ENCODE data around the gene ZNF341. TPM values are rescaled to one million over a fixed set of nuclear protein-coding genes. Genes with fewer than 3 reads are reported as not detected.

ZNF341 gene
- total RNA-seq, 3 donors from 2014 or later = 4.8 to 6.0 (median 5.2) TPM

GRCh38 chr20:33832103-33832804, 100.5 kb downstream of the ZNF341 start:
- DNase-seq (no peak), ATAC-seq (no peak)
- H3K36me3 Mint-ChIP-seq (ENCODE audit: insufficient read depth) = peaks cover 45% of the 10 kb centered on the region
- H3K4me3 Mint-ChIP-seq = no peak overlapping the region
- peaks cover 66% of the 10 kb centered on the region for H3K4me1 Mint-ChIP-seq (ENCODE audit: low read depth)
- no peaks in the 10 kb centered on the region for H3K9me3 Mint-ChIP-seq
- no peaks in the 10 kb centered on the region for H3K27me3 Mint-ChIP-seq (ENCODE audit: low read depth)

GRCh38 chr20:33833333-33833732, 101.5 kb downstream of the ZNF341 start:
- Mint-ChIP-seq H3K9me3 (no peaks in the 10 kb centered on the region), H3K27me3 (ENCODE audit: low read depth) (no peaks in the 10 kb centered on the region), H3K4me3 (no peak overlapping the region), H3K36me3 (ENCODE audit: insufficient read depth) (peaks cover 42% of the 10 kb centered on the region), H3K4me1 (ENCODE audit: low read depth) (peaks cover 65% of the 10 kb centered on the region)
- ATAC-seq = no peak
- no peak for DNase-seq

- peaks cover 62% of the 10 kb centered on the region for H3K4me1 Mint-ChIP-seq (ENCODE audit: low read depth)
- DNase-seq (no peak), ATAC-seq (no peak)
- H3K27me3 Mint-ChIP-seq (ENCODE audit: low read depth) = no peaks in the 10 kb centered on the region
- no peak overlapping the region for H3K4me3 Mint-ChIP-seq
- peaks cover 40% of the 10 kb centered on the region for H3K36me3 Mint-ChIP-seq (ENCODE audit: insufficient read depth)
- H3K9me3 Mint-ChIP-seq = no peaks in the 10 kb centered on the region
These were observed 103.9 kb downstream of the ZNF341 start for GRCh38 chr20:33835615-33836172.

GRCh38 chr20:33836277-33836676, 104.5 kb downstream of the ZNF341 start:
- H3K4me1 Mint-ChIP-seq (ENCODE audit: low read depth) = peaks cover 68% of the 10 kb centered on the region
- no peaks in the 10 kb centered on the region for H3K27me3 Mint-ChIP-seq (ENCODE audit: low read depth)
- H3K36me3 Mint-ChIP-seq (ENCODE audit: insufficient read depth) = peaks cover 40% of the 10 kb centered on the region
- no peaks in the 10 kb centered on the region for H3K9me3 Mint-ChIP-seq
- DNase-seq (no peak), ATAC-seq (no peak)
- no peak overlapping the region for H3K4me3 Mint-ChIP-seq

GRCh38 chr20:33837096-33837830, 105.5 kb downstream of the ZNF341 start:
- ATAC-seq (no peak), DNase-seq (no peak)
- no peaks in the 10 kb centered on the region for H3K27me3 Mint-ChIP-seq (ENCODE audit: low read depth)
- peaks cover 33% of the 10 kb centered on the region for H3K36me3 Mint-ChIP-seq (ENCODE audit: insufficient read depth)
- H3K9me3 Mint-ChIP-seq = no peaks in the 10 kb centered on the region
- H3K4me1 Mint-ChIP-seq (ENCODE audit: low read depth) = peaks cover 72% of the 10 kb centered on the region
- H3K4me3 Mint-ChIP-seq = no peak overlapping the region

- Mint-ChIP-seq H3K27me3 (ENCODE audit: low read depth) (no peaks in the 10 kb centered on the region), H3K4me3 (no peak overlapping the region), H3K4me1 (ENCODE audit: low read depth) (peaks cover 80% of the 10 kb centered on the region), H3K36me3 (ENCODE audit: insufficient read depth) (peaks cover 26% of the 10 kb centered on the region), H3K9me3 (no peaks in the 10 kb centered on the region)
- ATAC-seq (no peak), DNase-seq (no peak)
These were observed 106.5 kb downstream of the ZNF341 start for GRCh38 chr20:33838035-33838864.

- DNase-seq (no peak), ATAC-seq (no peak)
- Mint-ChIP-seq H3K9me3 (no peaks in the 10 kb centered on the region), H3K27me3 (ENCODE audit: low read depth) (no peaks in the 10 kb centered on the region), H3K4me1 (ENCODE audit: low read depth) (peaks cover 84% of the 10 kb centered on the region), H3K4me3 (no peak overlapping the region), H3K36me3 (ENCODE audit: insufficient read depth) (peaks cover 16% of the 10 kb centered on the region)
These were observed 107.8 kb downstream of the ZNF341 start for GRCh38 chr20:33839591-33839990.

GRCh38 chr20:33840160-33840559, 108.4 kb downstream of the ZNF341 start:
- Mint-ChIP-seq H3K9me3 (no peaks in the 10 kb centered on the region), H3K4me3 (no peak overlapping the region), H3K4me1 (ENCODE audit: low read depth) (peaks cover 87% of the 10 kb centered on the region), H3K36me3 (ENCODE audit: insufficient read depth) (peaks cover 12% of the 10 kb centered on the region), H3K27me3 (ENCODE audit: low read depth) (no peaks in the 10 kb centered on the region)
- ATAC-seq = no peak
- no peak for DNase-seq

- Mint-ChIP-seq H3K4me1 (ENCODE audit: low read depth) (peaks cover 87% of the 10 kb centered on the region), H3K4me3 (no peak overlapping the region), H3K36me3 (ENCODE audit: insufficient read depth) (peaks cover 7% of the 10 kb centered on the region), H3K9me3 (no peaks in the 10 kb centered on the region), H3K27me3 (ENCODE audit: low read depth) (no peaks in the 10 kb centered on the region)
- DNase-seq (no peak), ATAC-seq (no peak)
These were observed 109.1 kb downstream of the ZNF341 start for GRCh38 chr20:33840759-33841435.

GRCh38 chr20:33841436-33841799, 109.6 kb downstream of the ZNF341 start:
- H3K27me3 Mint-ChIP-seq (ENCODE audit: low read depth) = no peaks in the 10 kb centered on the region
- H3K4me1 Mint-ChIP-seq (ENCODE audit: low read depth) = peaks cover 87% of the 10 kb centered on the region
- H3K4me3 Mint-ChIP-seq = no peak overlapping the region
- peaks cover 7% of the 10 kb centered on the region for H3K36me3 Mint-ChIP-seq (ENCODE audit: insufficient read depth)
- no peaks in the 10 kb centered on the region for H3K9me3 Mint-ChIP-seq
- DNase-seq (no peak), ATAC-seq (no peak)

Other genes with a start within 250 kb of the ZNF341 start
- 1 to 10 TPM; 6.6 to 7.9 (median 7.5) TPM for gene CBFA2T2, start 241.9 kb upstream of the ZNF341 start, total RNA-seq
- under 1 TPM; 0.11 to 0.38 (median 0.20) TPM for gene C20orf144, start 69.7 kb upstream of the ZNF341 start, total RNA-seq
- 1 to 10 TPM; 5.0 to 7.6 (median 6.9) TPM for gene ACTL10, start 65.1 kb upstream of the ZNF341 start, total RNA-seq
- gene NECAB3, start 57.6 kb upstream of the ZNF341 start, total RNA-seq = 10 to 100 TPM in 1 of 3 donors, 1 to 10 TPM in 2; 8.0 to 11.8 (median 9.7) TPM
- 10 to 100 TPM; 57.5 to 60.2 (median 57.6) TPM for gene E2F1, start 45.6 kb upstream of the ZNF341 start, total RNA-seq
- gene PXMP4, start 11.7 kb upstream of the ZNF341 start, total RNA-seq = 1 to 10 TPM; 4.2 to 4.9 (median 4.4) TPM
- gene CHMP4B, start 79.4 kb downstream of the ZNF341 start, total RNA-seq = 10 to 100 TPM; 71.1 to 80.0 (median 71.7) TPM